Body of pancreas (tissue), 4 donors: ENCODE data around the gene PTPRN2.

Experiments used
- CTCF ChIP-seq, 7 experiments: fragments of 450-650 bp in 4 of 7; fragments of 200-600 bp in 3 of 7; sonication (generic) in 3 of 7; IDR thresholded peaks; one replicate each; pipeline ENCODE4 v1.5.1; 2016 to 2019; ENCODE audit warnings: antibody characterized with exemption in 7 of 7
- POLR2A ChIP-seq, 3 donors: fragments of 450-650 bp; IDR thresholded peaks; one replicate each; pipeline ENCODE4 v1.6.1; 2016; ENCODE audit warnings: antibody characterized with exemption in 3 of 3, mild to moderate bottlenecking in 2 of 3

- TF ChIP-seq CTCF (IDR thresholded peaks at IDR 0.05) (no peak), POLR2A (IDR thresholded peaks at IDR 0.05) (no peak)
These were observed 173.6 kb downstream of the PTPRN2 start for GRCh38 chr7:158414002-158414401.
